HuH-7.5 (cell line): Measurements from ENCODE around the gene NUDT16.
"Not testable (repeated sequence)": the region's sequence is repeated elsewhere in the genome, so short reads cannot be mapped to it uniquely, and the experiment has no call there.

Experiments used
- DNase-seq: peaks from one replicate; pipeline ENCODE4 v3.0.0; 2011; ENCODE audit warnings: low spot score

Gene NUDT16

DNA sequence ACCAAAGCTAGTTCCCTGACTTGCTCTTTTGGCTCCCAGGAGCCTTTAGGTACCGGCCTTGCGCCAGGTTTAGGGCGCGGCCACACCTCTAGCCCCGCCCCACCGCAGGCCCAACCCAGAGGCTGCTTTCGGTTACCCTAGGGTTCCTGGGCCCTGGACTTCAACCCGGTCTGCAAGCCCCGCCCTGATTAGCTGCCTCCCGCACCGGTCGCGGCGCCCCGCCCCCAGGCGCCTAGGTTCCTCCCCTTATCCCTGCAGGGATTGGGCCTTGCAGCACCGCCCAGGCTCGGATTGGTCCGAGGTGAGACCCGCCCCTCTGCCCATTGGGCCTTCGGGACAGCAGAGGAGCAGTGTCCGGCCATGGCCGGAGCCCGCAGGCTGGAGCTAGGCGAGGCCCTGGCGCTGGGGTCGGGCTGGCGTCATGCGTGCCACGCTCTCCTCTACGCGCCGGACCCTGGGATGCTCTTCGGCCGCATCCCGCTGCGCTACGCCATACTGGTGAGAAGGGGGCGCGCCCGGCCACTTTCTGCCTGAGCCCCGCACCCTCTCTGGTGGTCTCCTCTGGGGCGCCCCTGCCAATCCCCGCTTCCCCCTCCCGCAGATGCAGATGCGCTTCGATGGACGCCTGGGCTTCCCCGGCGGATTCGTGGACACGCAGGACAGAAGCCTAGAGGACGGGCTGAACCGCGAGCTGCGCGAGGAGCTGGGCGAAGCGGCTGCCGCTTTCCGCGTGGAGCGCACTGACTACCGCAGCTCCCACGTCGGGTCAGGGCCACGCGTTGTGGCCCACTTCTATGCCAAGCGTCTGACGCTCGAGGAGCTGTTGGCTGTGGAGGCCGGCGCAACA is at the start of gene NUDT16:
NUDT16 (plus strand) TSS at position 330 of the 847 bp plus-strand sequence; CDS start at position 361, 31 bp downstream.
- peak; percentile 89 for DNase-seq

GRCh38 chr3:131338948-131339640 is 42.5 kb upstream of the NUDT16 start:
- DNase-seq = no peak

- no peak for DNase-seq
Measured at GRCh38 chr3:131341761-131342160, 39.8 kb upstream of the NUDT16 start.

- DNase-seq = no peak
Measured at GRCh38 chr3:131348911-131349310, 32.7 kb upstream of the NUDT16 start.

DNA sequence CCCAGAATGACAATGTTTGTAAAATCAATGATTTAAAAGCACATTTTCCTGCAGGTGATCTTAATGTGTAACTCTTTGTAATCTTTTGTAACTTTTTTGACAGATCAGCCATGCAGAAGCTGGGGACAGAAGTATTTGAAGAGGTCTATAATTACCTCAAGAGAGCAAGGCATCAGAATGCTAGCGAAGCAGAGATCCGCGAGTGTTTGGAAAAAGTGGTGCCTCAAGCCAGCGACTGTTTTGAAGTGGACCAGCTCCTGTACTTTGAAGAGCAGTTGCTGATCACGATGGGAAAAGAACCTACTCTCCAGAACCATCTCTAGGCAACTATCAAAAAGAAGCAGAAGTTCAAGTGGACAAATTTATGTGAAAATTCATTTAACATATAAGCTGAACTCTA is 32.1 kb upstream of the NUDT16 start:
- no peak for DNase-seq

DNA sequence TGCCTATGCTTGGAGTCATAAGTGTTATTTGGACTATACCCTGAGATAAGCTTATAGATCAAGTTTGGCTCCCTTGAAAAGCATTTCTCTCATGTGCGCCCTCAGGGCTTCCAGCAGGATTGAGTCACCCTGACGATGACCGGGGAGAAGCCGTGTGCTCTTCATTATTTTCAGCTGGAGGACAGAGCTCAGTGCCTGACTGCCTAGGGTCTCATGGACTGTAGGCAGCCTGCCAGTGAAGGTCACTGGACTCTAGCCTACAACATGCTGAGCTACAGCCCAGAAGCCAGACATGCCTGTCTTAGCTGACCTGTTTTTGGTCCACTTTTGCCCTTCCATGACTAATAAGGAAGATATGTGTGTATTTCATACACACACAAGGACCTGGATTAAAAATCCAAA is 31.6 kb upstream of the NUDT16 start:
- no peak for DNase-seq

GRCh38 chr3:131350506-131350905 is 31.1 kb upstream of the NUDT16 start:
- no peak for DNase-seq

- DNase-seq = no peak
Measured at GRCh38 chr3:131353016-131353877, 28.3 kb upstream of the NUDT16 start.

DNA sequence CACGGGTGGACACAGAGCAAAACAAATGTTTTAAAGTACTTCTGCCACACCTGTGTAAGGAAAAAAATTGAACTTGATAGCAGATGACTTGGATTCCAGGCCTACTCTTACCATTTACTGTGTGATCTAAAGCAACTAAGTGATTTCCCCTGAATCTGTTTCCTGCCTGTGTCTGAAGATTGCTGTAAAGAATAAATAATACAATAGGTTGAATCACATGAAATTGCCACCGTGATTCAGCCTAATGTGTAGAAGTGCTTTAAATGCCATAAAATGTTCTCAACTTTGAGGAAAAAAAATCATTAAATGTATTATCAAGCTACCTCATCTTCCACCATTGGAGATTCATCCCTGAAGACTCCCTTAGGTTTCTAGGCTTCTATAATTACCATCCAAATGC is 27.6 kb upstream of the NUDT16 start:
- no peak for DNase-seq

DNA sequence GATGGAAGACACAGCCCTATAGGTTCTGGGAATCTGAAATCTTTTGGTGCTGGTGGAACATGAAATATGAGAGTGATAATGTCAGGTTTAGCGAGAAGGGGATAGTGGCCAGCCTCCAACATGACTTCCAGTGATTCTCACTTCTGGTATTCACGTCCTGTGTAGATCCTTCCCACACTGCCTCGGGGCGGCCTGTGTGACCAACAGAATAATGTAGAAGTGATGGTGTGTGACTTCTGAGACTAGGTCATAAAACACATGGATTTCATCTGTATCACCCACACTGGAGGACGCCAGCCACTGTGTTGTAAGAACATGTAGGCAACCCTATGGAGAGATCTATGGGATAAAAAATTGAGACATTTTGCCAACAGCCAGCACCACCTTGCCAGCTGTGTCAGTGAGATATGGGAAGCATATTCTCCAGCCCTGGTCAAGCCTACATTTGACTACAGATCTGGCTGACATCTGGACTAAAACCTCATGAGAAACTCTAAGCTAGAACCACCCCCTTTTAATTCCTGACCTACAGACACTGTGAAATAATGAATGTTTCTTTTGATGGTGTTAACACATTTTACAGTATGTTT is 25.5 kb upstream of the NUDT16 start:
- no peak for DNase-seq

- DNase-seq = no peak
Measured at GRCh38 chr3:131357275-131357674, 24.3 kb upstream of the NUDT16 start.

- DNase-seq = no peak
Measured at GRCh38 chr3:131360191-131360755, 21.3 kb upstream of the NUDT16 start.

GRCh38 chr3:131361066-131361463 is 20.5 kb upstream of the NUDT16 start:
- not testable (repeated sequence) for DNase-seq

DNA sequence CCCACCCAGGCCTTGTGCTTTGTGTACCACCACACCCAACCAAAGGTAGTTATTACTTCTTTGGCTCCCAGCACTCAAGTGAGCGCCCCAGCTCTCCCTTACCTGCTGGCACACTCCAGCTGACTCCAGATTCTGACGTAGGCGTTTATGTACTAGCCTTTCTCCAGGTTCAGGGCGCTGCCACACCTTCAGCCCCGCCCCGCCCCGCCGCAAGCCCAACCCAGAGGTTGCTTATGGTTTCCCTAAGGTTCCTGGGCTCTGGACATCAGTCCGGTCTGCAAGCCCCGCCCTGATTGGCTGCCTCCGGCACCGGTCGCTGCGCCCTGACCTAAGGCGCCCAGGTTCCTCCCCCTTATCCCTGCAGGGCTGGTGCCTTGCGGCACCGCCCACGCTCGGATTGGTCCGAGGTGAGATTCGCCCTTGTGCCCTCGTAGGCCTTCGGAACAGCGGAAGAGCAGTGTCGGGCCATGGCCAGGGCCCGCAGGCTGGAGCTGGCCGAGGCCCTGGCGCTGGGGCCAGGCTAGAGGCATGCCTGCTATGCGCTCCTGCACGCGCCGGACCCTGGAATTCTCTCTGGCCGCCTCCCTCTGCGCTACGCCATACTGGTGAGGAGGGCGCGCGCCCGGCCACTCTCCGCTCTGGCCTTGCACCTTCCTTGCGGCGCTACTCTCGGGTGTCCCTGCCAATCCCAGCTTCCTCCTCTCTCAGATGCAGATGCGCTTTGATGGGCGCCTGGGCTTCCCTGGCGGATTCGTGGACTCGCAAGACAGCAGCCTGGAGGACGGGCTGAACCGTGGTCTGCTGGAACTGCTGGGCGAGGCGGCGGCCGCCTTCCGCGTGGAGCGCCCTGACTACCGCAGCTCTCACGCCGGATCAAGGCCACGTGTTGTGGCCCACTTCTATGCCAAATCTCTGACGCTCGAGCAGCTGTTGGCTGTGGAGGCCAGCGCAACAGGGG is 19.8 kb upstream of the NUDT16 start:
- peak; percentile 30 for DNase-seq

- no peak for DNase-seq
Measured at GRCh38 chr3:131363275-131363674, 18.3 kb upstream of the NUDT16 start.

DNA sequence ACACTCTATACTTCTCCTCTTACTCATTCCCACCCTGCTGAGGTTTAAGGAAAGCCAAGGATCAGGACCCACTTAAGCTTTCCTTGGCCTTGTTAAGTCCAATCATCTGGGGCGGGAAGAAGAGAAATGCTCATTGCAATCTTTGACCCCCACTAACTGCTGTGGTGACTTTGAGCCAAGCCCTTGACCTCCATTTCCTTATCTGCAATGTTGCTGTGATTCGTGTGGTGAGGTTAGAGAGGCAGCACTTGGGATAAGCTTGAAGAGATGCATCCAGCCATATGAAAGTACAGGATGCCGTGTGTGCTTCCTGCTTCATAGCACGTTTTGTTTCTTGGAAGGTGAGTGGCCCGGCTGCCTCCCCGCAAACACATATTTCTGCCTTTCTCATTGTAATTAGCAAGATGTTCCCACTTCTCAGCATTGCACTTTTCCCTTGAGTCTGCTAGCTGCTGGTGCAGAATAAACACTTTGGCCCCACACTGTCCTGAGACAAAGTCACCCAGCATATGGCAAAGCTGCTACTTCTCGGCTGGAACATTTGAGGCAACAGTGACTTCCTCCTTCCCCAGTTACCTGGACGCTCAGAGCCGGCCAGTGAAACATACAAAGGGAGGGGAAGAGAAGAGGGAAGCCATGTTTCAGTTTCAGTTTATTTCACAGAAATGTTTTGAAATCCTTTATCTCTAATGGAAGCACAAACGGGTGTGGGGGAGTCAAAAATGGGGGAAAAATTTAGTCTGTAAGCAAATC is 10.5 kb upstream of the NUDT16 start:
- no peak for DNase-seq

DNA sequence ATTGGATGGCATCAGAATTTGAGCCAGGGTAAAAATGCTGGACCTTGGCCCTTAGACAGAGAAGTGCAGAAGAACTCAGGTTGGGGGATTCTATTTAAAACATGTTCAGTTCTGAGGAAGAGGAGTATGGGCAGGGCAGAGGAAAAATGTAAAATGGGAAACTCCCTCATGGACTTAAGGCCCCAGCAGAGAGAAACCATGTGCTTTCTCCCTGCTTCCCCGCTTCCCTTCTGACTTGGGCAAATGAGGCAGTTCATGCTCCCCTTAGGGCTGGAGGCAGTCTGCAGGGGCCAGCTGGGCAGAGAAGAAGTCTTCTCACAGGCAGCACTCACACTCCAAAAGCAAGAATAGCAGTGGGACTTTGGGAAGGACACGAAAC is 9.9 kb upstream of the NUDT16 start:
- DNase-seq = no peak

DNA sequence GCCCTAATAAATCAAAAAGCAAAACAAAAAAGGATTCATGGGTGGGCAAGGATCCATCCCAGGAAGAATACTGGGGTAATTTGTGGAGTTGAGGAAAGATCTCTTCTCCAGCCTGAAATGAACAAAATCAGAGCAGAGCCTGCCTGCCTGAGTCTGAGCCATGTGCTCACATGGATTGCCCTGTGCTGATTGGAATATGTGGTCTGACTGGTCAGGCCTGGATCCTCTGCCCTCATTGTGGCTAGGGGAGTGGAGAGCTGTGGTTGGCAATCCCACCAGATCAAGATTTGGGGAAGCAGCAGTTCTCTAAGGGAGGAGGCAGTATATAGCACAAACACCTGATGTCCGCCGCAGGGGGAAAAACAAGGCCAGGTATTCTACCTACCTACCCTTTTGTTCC is 6.8 kb upstream of the NUDT16 start:
- no peak for DNase-seq

DNA sequence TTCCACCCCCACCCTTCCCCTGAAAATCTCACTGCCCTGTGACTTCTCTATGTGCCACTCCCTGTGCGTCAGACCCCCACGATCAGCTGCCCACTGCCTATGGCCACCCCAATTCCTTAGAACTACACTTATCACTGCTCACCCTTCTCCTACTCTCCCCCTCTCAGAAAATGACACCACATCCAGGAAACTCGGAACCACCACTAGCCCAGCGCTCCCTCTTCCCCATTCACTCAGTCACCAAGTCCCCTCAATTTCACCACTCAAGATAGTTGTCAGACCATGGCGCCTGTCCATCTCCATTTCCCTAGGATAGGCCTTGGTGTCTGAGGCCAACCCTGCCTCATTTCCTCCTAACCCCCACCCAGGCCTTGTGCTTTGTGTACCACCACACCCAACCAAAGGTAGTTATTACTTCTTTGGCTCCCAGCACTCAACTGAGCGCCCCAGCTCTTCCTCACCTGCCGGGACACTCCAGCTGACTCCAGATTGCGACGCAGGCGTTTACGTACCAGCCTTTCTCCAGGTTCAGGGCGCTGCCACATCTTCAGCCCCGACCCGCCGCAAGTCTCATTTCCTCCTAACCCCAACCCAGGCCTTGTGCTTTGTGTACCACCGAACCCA is 641 bp upstream of the NUDT16 start:
- not testable (repeated sequence) for DNase-seq
